ENCODE results near the gene INO80.

The INO80 gene

DNA sequence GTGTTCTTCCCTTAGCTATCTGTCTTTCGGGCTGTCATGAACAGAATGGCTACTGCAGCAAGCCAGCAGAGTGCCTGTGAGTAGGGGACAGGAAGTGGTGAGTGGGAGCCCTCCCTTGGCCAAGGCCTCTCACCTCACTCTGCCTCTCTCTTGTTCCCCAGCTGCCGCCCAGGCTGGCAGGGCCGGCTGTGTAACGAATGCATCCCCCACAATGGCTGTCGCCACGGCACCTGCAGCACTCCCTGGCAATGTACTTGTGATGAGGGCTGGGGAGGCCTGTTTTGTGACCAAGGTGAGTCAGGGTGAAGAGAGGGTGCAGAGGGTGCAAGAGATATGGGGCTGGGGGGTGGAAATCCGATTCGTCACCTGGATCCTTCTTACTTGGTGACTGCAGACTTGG is 183.9 kb downstream of the INO80 start:
- no peak for DNase-seq (ENCODE audit: low read depth)
- H3K4me3 ChIP-seq (ENCODE audit: control insufficient read depth, low read depth, low read length) = no peak overlapping the region
- TF ChIP-seq, protein P1, sequence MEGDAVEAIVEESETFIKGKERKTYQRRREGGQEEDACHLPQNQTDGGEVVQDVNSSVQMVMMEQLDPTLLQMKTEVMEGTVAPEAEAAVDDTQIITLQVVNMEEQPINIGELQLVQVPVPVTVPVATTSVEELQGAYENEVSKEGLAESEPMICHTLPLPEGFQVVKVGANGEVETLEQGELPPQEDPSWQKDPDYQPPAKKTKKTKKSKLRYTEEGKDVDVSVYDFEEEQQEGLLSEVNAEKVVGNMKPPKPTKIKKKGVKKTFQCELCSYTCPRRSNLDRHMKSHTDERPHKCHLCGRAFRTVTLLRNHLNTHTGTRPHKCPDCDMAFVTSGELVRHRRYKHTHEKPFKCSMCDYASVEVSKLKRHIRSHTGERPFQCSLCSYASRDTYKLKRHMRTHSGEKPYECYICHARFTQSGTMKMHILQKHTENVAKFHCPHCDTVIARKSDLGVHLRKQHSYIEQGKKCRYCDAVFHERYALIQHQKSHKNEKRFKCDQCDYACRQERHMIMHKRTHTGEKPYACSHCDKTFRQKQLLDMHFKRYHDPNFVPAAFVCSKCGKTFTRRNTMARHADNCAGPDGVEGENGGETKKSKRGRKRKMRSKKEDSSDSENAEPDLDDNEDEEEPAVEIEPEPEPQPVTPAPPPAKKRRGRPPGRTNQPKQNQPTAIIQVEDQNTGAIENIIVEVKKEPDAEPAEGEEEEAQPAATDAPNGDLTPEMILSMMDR (IDR thresholded peaks at IDR 0.05; ENCODE audit: control insufficient read depth, insufficient read depth, low read depth, low read length, missing control alignments) = no peak

GRCh38 chr15:40931300-40932142 is 184.6 kb downstream of the INO80 start:
- TF ChIP-seq, protein P1 (IDR thresholded peaks at IDR 0.05; ENCODE audit: control insufficient read depth, insufficient read depth, low read depth, low read length, missing control alignments) = no peak
- no peak overlapping the region for H3K4me3 ChIP-seq (ENCODE audit: control insufficient read depth, low read depth, low read length)
- no peak for DNase-seq (ENCODE audit: low read depth)

GRCh38 chr15:40930430-40931299 is 185.4 kb downstream of the INO80 start:
- H3K4me3 ChIP-seq (ENCODE audit: control insufficient read depth, low read depth, low read length) = peak overlapping the region; percentile 41
- TF ChIP-seq, protein P1 (IDR thresholded peaks at IDR 0.05; ENCODE audit: control insufficient read depth, insufficient read depth, low read depth, low read length, missing control alignments) = peak; percentile 60
- DNase-seq (ENCODE audit: low read depth) = no peak

DNA sequence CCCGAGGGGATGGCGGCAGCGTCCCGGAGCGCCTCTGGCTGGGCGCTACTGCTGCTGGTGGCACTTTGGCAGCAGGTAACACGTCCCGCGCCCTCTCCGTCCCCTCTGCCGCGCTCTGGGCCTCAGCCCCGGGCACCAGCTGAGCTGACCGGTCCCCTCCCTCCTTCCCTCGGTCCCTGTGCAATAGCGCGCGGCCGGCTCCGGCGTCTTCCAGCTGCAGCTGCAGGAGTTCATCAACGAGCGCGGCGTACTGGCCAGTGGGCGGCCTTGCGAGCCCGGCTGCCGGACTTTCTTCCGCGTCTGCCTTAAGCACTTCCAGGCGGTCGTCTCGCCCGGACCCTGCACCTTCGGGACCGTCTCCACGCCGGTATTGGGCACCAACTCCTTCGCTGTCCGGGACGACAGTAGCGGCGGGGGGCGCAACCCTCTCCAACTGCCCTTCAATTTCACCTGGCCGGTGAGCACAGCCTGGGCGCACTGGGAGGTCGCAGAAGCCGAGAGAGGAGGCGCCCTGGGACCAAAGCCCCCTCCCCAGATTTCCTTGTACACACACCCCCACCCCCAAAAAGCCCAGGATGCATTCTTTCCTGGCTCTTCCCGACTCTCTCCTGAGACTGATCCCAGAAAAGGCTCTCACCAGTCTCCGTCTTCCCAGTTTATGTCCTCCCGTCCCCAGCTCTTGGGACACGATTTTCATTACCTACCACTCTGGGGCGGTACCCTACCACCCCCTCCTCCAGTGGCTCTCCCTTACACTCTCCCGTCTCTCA is 186.2 kb downstream of the INO80 start:
- H3K4me3 ChIP-seq (ENCODE audit: control insufficient read depth, low read depth, low read length) = peak overlapping the region; percentile 41
- TF ChIP-seq, protein P1 (IDR thresholded peaks at IDR 0.05; ENCODE audit: control insufficient read depth, insufficient read depth, low read depth, low read length, missing control alignments) = no peak

More for the DNA sequence above, 186.2 kb downstream of the INO80 start:
- DNase-seq (ENCODE audit: low read depth) = no peak

Measured in AG09309 (cell line).